ENCODE results near the gene CAMK2N1.

The CAMK2N1 gene

DNA sequence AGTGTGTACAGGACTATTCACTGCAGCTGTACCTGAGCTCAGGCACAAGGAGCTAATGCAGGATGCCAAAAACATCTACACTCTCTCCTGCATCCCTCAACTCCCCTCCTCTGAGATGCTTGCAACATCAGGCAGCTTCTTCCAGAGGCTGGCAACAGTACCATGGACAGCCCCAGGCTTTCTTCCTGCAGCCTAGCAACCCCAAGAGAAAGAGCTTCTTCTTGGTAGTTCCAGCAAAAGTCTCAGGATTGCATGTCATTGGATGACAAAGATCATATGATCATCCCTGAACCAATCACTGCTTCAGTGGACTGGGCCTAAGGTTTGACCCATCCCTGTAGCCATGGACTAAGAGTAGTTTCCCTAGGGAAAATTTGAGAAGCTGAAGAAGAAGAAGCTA lies 46.7 kb downstream of the CAMK2N1 start:
- no peak for ATAC-seq
- TF ChIP-seq TSHZ2 (CRISPR knock-in tag; IDR thresholded peaks at IDR 0.05): no peak
- no peak for TF ChIP-seq ARNTL (CRISPR knock-in tag; IDR thresholded peaks at IDR 0.05; ENCODE audit: borderline replicate concordance, low read depth)
- TF ChIP-seq ZFP3 (CRISPR knock-in tag; IDR thresholded peaks at IDR 0.05): no peak
- no peak for TF ChIP-seq POU6F1 (CRISPR knock-in tag; IDR thresholded peaks at IDR 0.05; ENCODE audit: borderline replicate concordance, low read depth)
- no peak for TF ChIP-seq TCF4 (CRISPR knock-in tag; IDR thresholded peaks at IDR 0.05; ENCODE audit: borderline replicate concordance)
- TF ChIP-seq TOX (CRISPR knock-in tag; IDR thresholded peaks at IDR 0.05; ENCODE audit: borderline replicate concordance): no peak
- TF ChIP-seq ESRRG (CRISPR knock-in tag; IDR thresholded peaks at IDR 0.05): no peak
- TF ChIP-seq PPARA (CRISPR knock-in tag; IDR thresholded peaks at IDR 0.05; ENCODE audit: borderline replicate concordance): no peak
- TF ChIP-seq OSR1 (CRISPR knock-in tag; IDR thresholded peaks at IDR 0.05): no peak
- TF ChIP-seq BACH2 (CRISPR knock-in tag; IDR thresholded peaks at IDR 0.05; ENCODE audit: borderline replicate concordance): no peak
- TF ChIP-seq CSRNP3 (CRISPR knock-in tag; IDR thresholded peaks at IDR 0.05): no peak
- TF ChIP-seq PATZ1 (CRISPR knock-in tag; IDR thresholded peaks at IDR 0.05; ENCODE audit: borderline replicate concordance): no peak
- no peak for TF ChIP-seq ZNF565 (CRISPR knock-in tag; conservative IDR thresholded peaks at IDR 0.05; ENCODE audit: low read depth)
- TF ChIP-seq ZNF8 (CRISPR knock-in tag; IDR thresholded peaks at IDR 0.05): no peak
- no peak for TF ChIP-seq GLIS3 (CRISPR knock-in tag; IDR thresholded peaks at IDR 0.05)
- TF ChIP-seq ISL1 (CRISPR knock-in tag; IDR thresholded peaks at IDR 0.05): no peak
- no peak for TF ChIP-seq ZFP30 (CRISPR knock-in tag; IDR thresholded peaks at IDR 0.05)

DNA sequence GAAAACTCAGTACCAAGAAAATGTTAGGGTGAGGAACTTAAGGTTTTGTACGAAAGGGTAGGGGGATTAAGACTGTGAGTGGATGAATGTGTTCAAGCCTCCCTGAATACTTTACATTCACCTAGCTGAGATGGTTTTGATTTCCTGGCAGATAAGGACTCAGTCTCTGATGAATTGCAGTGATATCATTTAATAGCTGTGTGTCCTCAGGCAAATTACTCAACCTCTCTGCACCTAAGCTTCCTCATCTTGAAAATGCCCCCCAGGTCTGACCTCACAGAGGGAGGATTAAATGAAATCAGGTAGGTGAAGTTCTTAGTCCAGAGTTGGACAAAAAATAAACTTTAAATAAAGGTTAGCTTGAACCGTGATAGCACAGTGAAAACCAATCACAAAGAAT lies 48.4 kb downstream of the CAMK2N1 start:
- no peak for ATAC-seq
- TF ChIP-seq ZC3H10 (CRISPR knock-in tag; IDR thresholded peaks at IDR 0.05) (no peak), ZFP3 (CRISPR knock-in tag; IDR thresholded peaks at IDR 0.05) (no peak), BACH2 (CRISPR knock-in tag; IDR thresholded peaks at IDR 0.05; ENCODE audit: borderline replicate concordance) (no peak), SNAI2 (CRISPR knock-in tag; IDR thresholded peaks at IDR 0.05) (no peak), CREB5 (CRISPR knock-in tag; IDR thresholded peaks at IDR 0.05; ENCODE audit: low read depth) (no peak), PPARA (CRISPR knock-in tag; IDR thresholded peaks at IDR 0.05; ENCODE audit: borderline replicate concordance) (no peak), ISL1 (CRISPR knock-in tag; IDR thresholded peaks at IDR 0.05) (no peak), TSHZ2 (CRISPR knock-in tag; IDR thresholded peaks at IDR 0.05) (no peak), OSR1 (CRISPR knock-in tag; IDR thresholded peaks at IDR 0.05) (no peak), ZFP30 (CRISPR knock-in tag; IDR thresholded peaks at IDR 0.05) (no peak), POU6F1 (CRISPR knock-in tag; IDR thresholded peaks at IDR 0.05; ENCODE audit: borderline replicate concordance, low read depth) (no peak), ZNF8 (CRISPR knock-in tag; IDR thresholded peaks at IDR 0.05) (no peak)

Data from SK-N-SH treated with all-trans-retinoic acid at 6 μM for 48 hours (cell line).